ENCODE measurements around the gene EIF1.
A peak's percentile ranks its signal among the peaks of the same experiment; 100 is the strongest.

EIF1 gene

DNA sequence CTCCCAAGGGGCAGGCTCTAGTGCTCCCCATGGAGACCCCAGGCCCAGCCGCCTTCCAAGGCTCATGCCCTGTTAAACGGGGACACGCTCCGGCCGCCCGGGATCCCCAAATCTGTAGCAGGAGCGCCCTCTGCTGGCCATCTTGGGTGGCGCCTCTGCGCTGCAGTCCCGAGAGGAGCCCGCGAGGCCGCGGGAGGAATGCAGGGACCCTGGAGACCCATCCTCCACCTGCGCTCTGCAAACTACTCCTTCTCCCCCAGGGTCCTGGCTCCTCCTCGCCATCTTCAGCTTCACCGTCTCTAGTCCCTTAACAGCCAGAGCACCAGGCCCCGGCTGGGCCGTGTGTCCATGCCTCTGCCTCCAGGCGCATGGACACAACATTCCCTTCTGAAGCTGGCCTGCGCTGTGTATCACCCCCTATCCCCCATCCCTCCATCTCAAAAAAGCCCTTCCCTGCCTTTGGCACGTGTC lies 40.7 kb upstream of the EIF1 start:
- Histone ChIP-seq H4K8ac (ENCODE audit: low read depth, low read length) (no peak overlapping the region), H2AFZ (ENCODE audit: low read length) (peak overlapping the region; percentile 88), H3K18ac (ENCODE audit: low read length) (peak overlapping the region; percentile 92), H3K79me1 (ENCODE audit: low read depth, low read length) (no peaks in the 10 kb centered on the region), H2BK5ac (ENCODE audit: low read length) (peak overlapping the region; percentile 19), H3K27me3 (ENCODE audit: control insufficient read depth in 3 of 3, insufficient read depth in 3 of 3, low read depth in 1 of 3, low read length in 3 of 3) (peaks cover 0 to 2% (median 0%) of the 10 kb centered on the region in 3 experiments), H3K4me3 (ENCODE audit: low read length in 2 of 2) (peak overlapping the region in 1 of 2 donors; percentile 28), H3K23ac (ENCODE audit: low read depth, low read length, poor library complexity) (peak overlapping the region; percentile 36), H3K4ac (ENCODE audit: low read length) (no peak overlapping the region), H2BK15ac (ENCODE audit: low read length) (peak overlapping the region; percentile 70), H3K9me3 (replicated peaks in 1 of 2; ENCODE audit: control insufficient read depth in 2 of 2, insufficient read depth in 1 of 2, low read depth in 1 of 2, low read length in 2 of 2) (peaks cover 0 to 3% of the 10 kb centered on the region in 2 donors), H4K91ac (ENCODE audit: low read depth, low read length, poor library complexity) (no peak overlapping the region), H3K14ac (ENCODE audit: low read length) (no peak overlapping the region), H3K36me3 (replicated peaks in 1 of 2; ENCODE audit: control insufficient read depth in 2 of 2, insufficient read depth in 2 of 2, low read length in 2 of 2) (no peaks in the 10 kb centered on the region), H2BK12ac (ENCODE audit: low read length) (peak overlapping the region; percentile 93), H3K27ac (replicated peaks; ENCODE audit: low read length) (no peak overlapping the region), H3K9ac (ENCODE audit: low read depth, low read length, poor library complexity) (peak overlapping the region; percentile 86), H3K4me2 (ENCODE audit: insufficient read depth, low read length, poor library complexity, severe bottlenecking) (peak overlapping the region; percentile 71), H2BK120ac (ENCODE audit: low read depth, low read length) (peak overlapping the region; percentile 77), H3K4me1 (ENCODE audit: control insufficient read depth in 2 of 2, insufficient read depth in 1 of 2, low read depth in 1 of 2, low read length in 2 of 2) (peaks cover 3 to 6% of the 10 kb centered on the region in 2 donors), H2AK5ac (ENCODE audit: low read depth, low read length) (peak overlapping the region; percentile 8)
- no CpG with 5 or more reads among the region's 22 CpGs for WGBS, 2 donors (ENCODE audit: extremely low coverage in 2 of 2, insufficient read length in 2 of 2, insufficient replicate concordance in 1 of 2)
- peak; percentile 87 for DNase-seq (ENCODE audit: low spot score)

- H4K91ac ChIP-seq (ENCODE audit: low read depth, low read length, poor library complexity) = no peak overlapping the region
- peak overlapping the region; percentile 88 for H2AFZ ChIP-seq (ENCODE audit: low read length)
- no peak overlapping the region for H4K8ac ChIP-seq (ENCODE audit: low read depth, low read length)
- H3K27me3 ChIP-seq (ENCODE audit: control insufficient read depth in 3 of 3, insufficient read depth in 3 of 3, low read depth in 1 of 3, low read length in 3 of 3) = peaks cover 0 to 2% (median 0%) of the 10 kb centered on the region in 3 experiments
- no peak overlapping the region for H3K27ac ChIP-seq (replicated peaks; ENCODE audit: low read length)
- peaks cover 3 to 6% of the 10 kb centered on the region in 2 donors for H3K4me1 ChIP-seq (ENCODE audit: control insufficient read depth in 2 of 2, insufficient read depth in 1 of 2, low read depth in 1 of 2, low read length in 2 of 2)
- H3K9ac ChIP-seq (ENCODE audit: low read depth, low read length, poor library complexity) = peak overlapping the region; percentile 75
- WGBS, 2 donors (ENCODE audit: extremely low coverage in 2 of 2, insufficient read length in 2 of 2, insufficient replicate concordance in 1 of 2) = no CpG with 5 or more reads among the region's 39 CpGs
- peak overlapping the region; percentile 19 for H2BK5ac ChIP-seq (ENCODE audit: low read length)
- H3K23ac ChIP-seq (ENCODE audit: low read depth, low read length, poor library complexity) = peak overlapping the region; percentile 50
- peak overlapping the region; percentile 71 for H3K4me2 ChIP-seq (ENCODE audit: insufficient read depth, low read length, poor library complexity, severe bottlenecking)
- H3K18ac ChIP-seq (ENCODE audit: low read length) = peak overlapping the region; percentile 92
- no peak overlapping the region for H3K14ac ChIP-seq (ENCODE audit: low read length)
- DNase-seq (ENCODE audit: low spot score) = peak; percentile 81
- no peak overlapping the region for H3K4ac ChIP-seq (ENCODE audit: low read length)
- peak overlapping the region; percentile 93 for H2BK12ac ChIP-seq (ENCODE audit: low read length)
- no peaks in the 10 kb centered on the region for H3K36me3 ChIP-seq (replicated peaks in 1 of 2; ENCODE audit: control insufficient read depth in 2 of 2, insufficient read depth in 2 of 2, low read length in 2 of 2)
- H3K4me3 ChIP-seq (ENCODE audit: low read length in 2 of 2) = peak overlapping the region in 1 of 2 donors; percentile 72
- H3K79me1 ChIP-seq (ENCODE audit: low read depth, low read length) = no peaks in the 10 kb centered on the region
- peak overlapping the region; percentile 77 for H2BK120ac ChIP-seq (ENCODE audit: low read depth, low read length)
- peaks cover 0 to 3% of the 10 kb centered on the region in 2 donors for H3K9me3 ChIP-seq (replicated peaks in 1 of 2; ENCODE audit: control insufficient read depth in 2 of 2, insufficient read depth in 1 of 2, low read depth in 1 of 2, low read length in 2 of 2)
- peak overlapping the region; percentile 70 for H2BK15ac ChIP-seq (ENCODE audit: low read length)
- peak overlapping the region; percentile 8 for H2AK5ac ChIP-seq (ENCODE audit: low read depth, low read length)
These were observed 40.1 kb upstream of the EIF1 start for GRCh38 chr17:41648411-41649195.

GRCh38 chr17:41649923-41650519 lies 38.7 kb upstream of the EIF1 start:
- peaks cover 0 to 3% of the 10 kb centered on the region in 2 donors for H3K9me3 ChIP-seq (replicated peaks in 1 of 2; ENCODE audit: control insufficient read depth in 2 of 2, insufficient read depth in 1 of 2, low read depth in 1 of 2, low read length in 2 of 2)
- WGBS, 2 donors (ENCODE audit: extremely low coverage in 2 of 2, insufficient read length in 2 of 2, insufficient replicate concordance in 1 of 2) = 100% methylated on average over 1 to 2 of the region's 10 CpGs
- no peak for DNase-seq (ENCODE audit: low spot score)
- peak overlapping the region; percentile 39 for H3K14ac ChIP-seq (ENCODE audit: low read length)
- peak overlapping the region in 1 of 2 donors; percentile 34 for H3K4me3 ChIP-seq (ENCODE audit: low read length in 2 of 2)
- H3K27me3 ChIP-seq (ENCODE audit: control insufficient read depth in 3 of 3, insufficient read depth in 3 of 3, low read depth in 1 of 3, low read length in 3 of 3) = peaks cover 0 to 4% (median 2%) of the 10 kb centered on the region in 3 experiments
- H3K4ac ChIP-seq (ENCODE audit: low read length) = no peak overlapping the region
- H3K9ac ChIP-seq (ENCODE audit: low read depth, low read length, poor library complexity) = peak overlapping the region; percentile 51
- no peak overlapping the region for H3K4me2 ChIP-seq (ENCODE audit: insufficient read depth, low read length, poor library complexity, severe bottlenecking)
- no peak overlapping the region for H3K18ac ChIP-seq (ENCODE audit: low read length)
- no peak overlapping the region for H3K23ac ChIP-seq (ENCODE audit: low read depth, low read length, poor library complexity)
- H3K36me3 ChIP-seq (replicated peaks in 1 of 2; ENCODE audit: control insufficient read depth in 2 of 2, insufficient read depth in 2 of 2, low read length in 2 of 2) = no peaks in the 10 kb centered on the region
- no peak overlapping the region for H2AFZ ChIP-seq (ENCODE audit: low read length)
- no peak overlapping the region for H3K27ac ChIP-seq (replicated peaks; ENCODE audit: low read length)
- H2AK5ac ChIP-seq (ENCODE audit: low read depth, low read length) = peak overlapping the region; percentile 53
- no peaks in the 10 kb centered on the region for H3K79me1 ChIP-seq (ENCODE audit: low read depth, low read length)
- no peak overlapping the region for H2BK120ac ChIP-seq (ENCODE audit: low read depth, low read length)
- peaks cover 3 to 9% of the 10 kb centered on the region in 2 donors for H3K4me1 ChIP-seq (ENCODE audit: control insufficient read depth in 2 of 2, insufficient read depth in 1 of 2, low read depth in 1 of 2, low read length in 2 of 2)
- no peak overlapping the region for H4K8ac ChIP-seq (ENCODE audit: low read depth, low read length)
- no peak overlapping the region for H2BK5ac ChIP-seq (ENCODE audit: low read length)
- H2BK12ac ChIP-seq (ENCODE audit: low read length) = no peak overlapping the region
- no peak overlapping the region for H4K91ac ChIP-seq (ENCODE audit: low read depth, low read length, poor library complexity)
- no peak overlapping the region for H2BK15ac ChIP-seq (ENCODE audit: low read length)
